ENCODE measurements around the gene CERS1. TPM values are rescaled to one million over a fixed set of nuclear protein-coding genes. Genes with fewer than 3 reads are reported as not detected.

Gene CERS1
- total RNA-seq, 1 donor from 2014 or later = 10.2 TPM

- DNase-seq (ENCODE audit: low spot score) = no peak
- H3K4me3 Mint-ChIP-seq (ENCODE audit: unreplicated experiment) = no peak overlapping the region
- H3K36me3 Mint-ChIP-seq (ENCODE audit: low read depth) = peaks cover 20% of the 10 kb centered on the region
- no peaks in the 10 kb centered on the region for H3K27me3 Mint-ChIP-seq (ENCODE audit: low read depth)
- no peaks in the 10 kb centered on the region for H3K9me3 Mint-ChIP-seq (ENCODE audit: low read depth)
- H3K27ac Mint-ChIP-seq (ENCODE audit: unreplicated experiment) = no peak overlapping the region
- no peaks in the 10 kb centered on the region for H3K4me1 Mint-ChIP-seq (ENCODE audit: low read depth)
- TF ChIP-seq CTCF (IDR thresholded peaks at IDR 0.05) = no peak
These were observed 13.1 kb upstream of the CERS1 start for GRCh38 chr19:18908917-18909619.

GRCh38 chr19:18906605-18907519 lies 10.9 kb upstream of the CERS1 start:
- Mint-ChIP-seq H3K4me1 (ENCODE audit: low read depth) (no peaks in the 10 kb centered on the region), H3K36me3 (ENCODE audit: low read depth) (peaks cover 13% of the 10 kb centered on the region), H3K9me3 (ENCODE audit: low read depth) (no peaks in the 10 kb centered on the region), H3K27me3 (ENCODE audit: low read depth) (no peaks in the 10 kb centered on the region), H3K27ac (ENCODE audit: unreplicated experiment) (no peak overlapping the region), H3K4me3 (ENCODE audit: unreplicated experiment) (no peak overlapping the region)
- no peak for DNase-seq (ENCODE audit: low spot score)
- no peak for TF ChIP-seq CTCF (IDR thresholded peaks at IDR 0.05)

GRCh38 chr19:18905513-18906236 lies 9.7 kb upstream of the CERS1 start:
- H3K27me3 Mint-ChIP-seq (ENCODE audit: low read depth) = no peaks in the 10 kb centered on the region
- H3K4me1 Mint-ChIP-seq (ENCODE audit: low read depth) = no peaks in the 10 kb centered on the region
- H3K9me3 Mint-ChIP-seq (ENCODE audit: low read depth) = no peaks in the 10 kb centered on the region
- no peak for DNase-seq (ENCODE audit: low spot score)
- no peak overlapping the region for H3K4me3 Mint-ChIP-seq (ENCODE audit: unreplicated experiment)
- no peak overlapping the region for H3K27ac Mint-ChIP-seq (ENCODE audit: unreplicated experiment)
- peaks cover 14% of the 10 kb centered on the region for H3K36me3 Mint-ChIP-seq (ENCODE audit: low read depth)
- TF ChIP-seq CTCF (IDR thresholded peaks at IDR 0.05) = no peak

GRCh38 chr19:18905058-18905456 lies 9.1 kb upstream of the CERS1 start:
- H3K27me3 Mint-ChIP-seq (ENCODE audit: low read depth) = no peaks in the 10 kb centered on the region
- peaks cover 15% of the 10 kb centered on the region for H3K36me3 Mint-ChIP-seq (ENCODE audit: low read depth)
- H3K4me1 Mint-ChIP-seq (ENCODE audit: low read depth) = no peaks in the 10 kb centered on the region
- TF ChIP-seq CTCF (IDR thresholded peaks at IDR 0.05) = no peak
- H3K27ac Mint-ChIP-seq (ENCODE audit: unreplicated experiment) = no peak overlapping the region
- H3K9me3 Mint-ChIP-seq (ENCODE audit: low read depth) = no peaks in the 10 kb centered on the region
- no peak overlapping the region for H3K4me3 Mint-ChIP-seq (ENCODE audit: unreplicated experiment)
- no peak for DNase-seq (ENCODE audit: low spot score)
